Osteocyte (in vitro differentiated cells): ENCODE measurements around the gene DYNC1H1. TPM values are rescaled to one million over a fixed set of nuclear protein-coding genes. Genes with fewer than 3 reads are reported as not detected.
A peak's percentile ranks its signal among the peaks of the same experiment; 100 is the strongest.

ENCODE experiments used
- DNase-seq: peaks from one replicate; pipeline ENCODE4 v3.0.0; 2021; ENCODE audit warnings: mixed read lengths; ENCODE audit not compliant: unreplicated experiment; ENCODE audit errors: extremely low spot score
- H3K27ac Mint-ChIP-seq: one replicate; pipeline ENCODE4 v1.8.0; 2021; ENCODE audit warnings: mild to moderate bottlenecking, mixed read lengths; ENCODE audit not compliant: unreplicated experiment
- H3K27me3 Mint-ChIP-seq: one replicate; pipeline ENCODE4 v1.8.0; 2021; ENCODE audit warnings: mixed read lengths; ENCODE audit not compliant: unreplicated experiment
- H3K36me3 Mint-ChIP-seq: one replicate; pipeline ENCODE4 v1.8.0; 2021; ENCODE audit warnings: mixed read lengths; ENCODE audit not compliant: unreplicated experiment
- H3K4me1 Mint-ChIP-seq: one replicate; pipeline ENCODE4 v1.8.0; 2021; ENCODE audit warnings: mixed read lengths; ENCODE audit not compliant: unreplicated experiment
- H3K4me3 Mint-ChIP-seq: one replicate; pipeline ENCODE4 v1.8.0; 2021; ENCODE audit warnings: mild to moderate bottlenecking, moderate library complexity, mixed read lengths; ENCODE audit not compliant: unreplicated experiment
- H3K9me3 Mint-ChIP-seq: one replicate; pipeline ENCODE4 v1.8.0; 2021; ENCODE audit warnings: mixed read lengths; ENCODE audit not compliant: unreplicated experiment
- total RNA-seq: library from RNA; stranded (reverse); gene quantifications from 2 replicates; pipeline ENCODE4 v1.2.1, GENCODE V29; 2021
- TF ChIP-seq, protein P1 (sequence below): fragments of 200-600 bp; sonication (generic); IDR thresholded peaks from 2 replicates; pipeline ENCODE4 v1.5.0; 2021; ENCODE audit warnings: antibody characterized with exemption, mild to moderate bottlenecking, moderate library complexity

DYNC1H1 gene
- total RNA-seq, 1 donor from 2014 or later, result 821 TPM

DNA sequence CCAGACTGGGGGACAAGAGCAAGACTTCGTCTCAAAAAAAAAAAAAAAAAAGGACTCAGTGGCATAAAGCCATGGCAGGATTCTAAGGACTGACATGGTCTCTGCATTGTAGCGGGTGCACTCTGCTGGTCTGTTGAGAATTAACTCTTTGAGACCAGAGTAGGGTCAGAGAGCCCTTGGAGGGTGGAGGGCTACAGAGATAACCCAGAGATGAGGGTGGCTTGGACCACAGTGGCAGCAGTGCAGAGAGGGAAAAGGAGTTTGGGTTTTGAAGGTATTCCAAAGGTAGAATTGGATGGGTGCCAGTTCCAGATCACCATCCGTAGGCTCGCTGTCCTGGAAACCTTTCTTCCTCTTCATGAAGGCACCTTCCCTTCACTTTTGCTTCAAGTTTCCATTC, 14.3 kb upstream of the DYNC1H1 start:
- Mint-ChIP-seq H3K27ac (no peak overlapping the region), H3K4me1 (peaks cover 18% of the 10 kb centered on the region), H3K36me3 (no peaks in the 10 kb centered on the region), H3K4me3 (peak overlapping the region; percentile 98), H3K9me3 (no peaks in the 10 kb centered on the region), H3K27me3 (peaks cover 2% of the 10 kb centered on the region)
- TF ChIP-seq, protein P1, sequence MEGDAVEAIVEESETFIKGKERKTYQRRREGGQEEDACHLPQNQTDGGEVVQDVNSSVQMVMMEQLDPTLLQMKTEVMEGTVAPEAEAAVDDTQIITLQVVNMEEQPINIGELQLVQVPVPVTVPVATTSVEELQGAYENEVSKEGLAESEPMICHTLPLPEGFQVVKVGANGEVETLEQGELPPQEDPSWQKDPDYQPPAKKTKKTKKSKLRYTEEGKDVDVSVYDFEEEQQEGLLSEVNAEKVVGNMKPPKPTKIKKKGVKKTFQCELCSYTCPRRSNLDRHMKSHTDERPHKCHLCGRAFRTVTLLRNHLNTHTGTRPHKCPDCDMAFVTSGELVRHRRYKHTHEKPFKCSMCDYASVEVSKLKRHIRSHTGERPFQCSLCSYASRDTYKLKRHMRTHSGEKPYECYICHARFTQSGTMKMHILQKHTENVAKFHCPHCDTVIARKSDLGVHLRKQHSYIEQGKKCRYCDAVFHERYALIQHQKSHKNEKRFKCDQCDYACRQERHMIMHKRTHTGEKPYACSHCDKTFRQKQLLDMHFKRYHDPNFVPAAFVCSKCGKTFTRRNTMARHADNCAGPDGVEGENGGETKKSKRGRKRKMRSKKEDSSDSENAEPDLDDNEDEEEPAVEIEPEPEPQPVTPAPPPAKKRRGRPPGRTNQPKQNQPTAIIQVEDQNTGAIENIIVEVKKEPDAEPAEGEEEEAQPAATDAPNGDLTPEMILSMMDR, result no peak
- no peak for DNase-seq

DNA sequence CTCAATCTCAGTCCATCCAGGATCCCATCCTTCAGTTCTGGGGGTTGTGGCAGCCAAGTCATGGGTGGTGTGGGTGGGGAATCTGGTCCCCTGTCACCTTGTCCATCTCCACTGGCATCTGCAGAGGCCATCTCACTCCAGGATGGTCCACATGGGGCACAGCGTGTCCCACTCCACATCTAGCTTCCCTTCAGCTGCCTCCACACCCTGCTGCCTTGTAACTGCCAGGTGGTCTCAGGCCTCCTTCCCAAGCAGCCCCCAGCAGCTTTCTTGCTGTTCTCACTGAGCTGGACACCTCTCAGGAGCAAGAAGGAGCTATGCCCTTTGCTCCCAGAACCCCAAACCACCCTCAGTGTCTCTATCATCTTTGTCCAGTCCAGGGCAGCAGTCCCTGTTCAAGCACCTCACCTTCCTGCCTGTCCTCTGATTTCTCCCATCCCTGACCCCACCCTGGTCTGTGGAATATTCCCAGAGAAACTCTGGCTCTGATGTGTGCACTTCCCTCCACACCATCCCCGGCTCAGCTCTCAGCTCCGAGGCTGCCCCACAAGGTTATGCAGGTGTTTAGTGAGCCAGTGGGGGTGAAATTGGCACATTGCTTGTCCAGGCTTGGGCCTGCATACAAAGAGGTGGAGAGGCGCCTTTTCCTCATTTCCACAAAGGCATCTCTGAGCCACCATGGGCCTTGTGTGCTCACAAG, 13.7 kb upstream of the DYNC1H1 start:
- no peaks in the 10 kb centered on the region for H3K9me3 Mint-ChIP-seq
- no peaks in the 10 kb centered on the region for H3K36me3 Mint-ChIP-seq
- TF ChIP-seq, protein P1, result no peak
- no peak overlapping the region for H3K27ac Mint-ChIP-seq
- H3K4me1 Mint-ChIP-seq, result peaks cover 18% of the 10 kb centered on the region
- H3K4me3 Mint-ChIP-seq, result peak overlapping the region; percentile 38
- H3K27me3 Mint-ChIP-seq, result peaks cover 2% of the 10 kb centered on the region
- DNase-seq, result no peak

DNA sequence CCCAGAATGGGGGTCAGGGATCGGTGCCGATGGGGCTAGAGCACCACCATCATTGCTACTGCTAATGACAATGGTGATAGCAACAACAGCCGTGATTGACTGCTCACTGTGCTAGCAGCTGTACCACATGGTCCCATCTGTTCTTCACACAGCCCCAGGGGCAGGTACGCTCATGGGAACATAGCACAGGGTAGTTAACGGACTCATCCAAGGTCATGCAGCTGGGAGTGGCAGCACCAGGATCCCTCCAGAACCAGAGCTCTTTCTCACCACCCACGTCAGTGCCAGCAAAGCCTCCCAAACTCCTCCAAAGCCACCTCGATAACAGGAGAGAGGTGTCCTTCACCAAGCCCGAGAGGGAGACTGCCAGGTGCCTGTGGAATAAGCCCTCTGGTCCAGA, 11.2 kb upstream of the DYNC1H1 start:
- Mint-ChIP-seq H3K36me3 (no peaks in the 10 kb centered on the region), H3K27ac (no peak overlapping the region), H3K4me1 (peaks cover 13% of the 10 kb centered on the region), H3K4me3 (no peak overlapping the region), H3K9me3 (no peaks in the 10 kb centered on the region), H3K27me3 (no peaks in the 10 kb centered on the region)
- TF ChIP-seq, protein P1, result no peak
- no peak for DNase-seq

DNA sequence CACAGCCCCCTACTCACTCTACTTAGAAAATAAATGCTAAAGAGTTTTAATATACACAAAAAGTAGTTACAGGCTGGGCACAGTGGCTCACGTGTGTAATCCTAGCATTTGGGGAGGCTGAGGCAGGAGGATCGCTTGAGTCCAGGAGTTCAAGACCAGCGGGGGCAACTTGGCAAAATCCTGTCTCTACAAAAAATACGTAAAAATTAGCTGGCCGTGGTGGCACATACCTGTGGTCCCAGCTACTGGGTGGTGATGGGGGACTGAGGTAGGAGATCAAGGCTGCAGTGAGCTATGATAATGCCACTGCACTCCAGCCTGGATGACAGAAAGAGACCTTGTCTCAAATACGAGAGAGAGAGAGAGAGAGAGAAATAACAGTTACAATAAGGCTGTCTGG, 9.9 kb upstream of the DYNC1H1 start:
- DNase-seq, result no peak
- TF ChIP-seq, protein P1, result no peak
- Mint-ChIP-seq H3K27me3 (no peaks in the 10 kb centered on the region), H3K27ac (no peak overlapping the region), H3K36me3 (no peaks in the 10 kb centered on the region), H3K4me1 (peaks cover under 1% of the 10 kb centered on the region), H3K9me3 (no peaks in the 10 kb centered on the region), H3K4me3 (no peak overlapping the region)

DNA sequence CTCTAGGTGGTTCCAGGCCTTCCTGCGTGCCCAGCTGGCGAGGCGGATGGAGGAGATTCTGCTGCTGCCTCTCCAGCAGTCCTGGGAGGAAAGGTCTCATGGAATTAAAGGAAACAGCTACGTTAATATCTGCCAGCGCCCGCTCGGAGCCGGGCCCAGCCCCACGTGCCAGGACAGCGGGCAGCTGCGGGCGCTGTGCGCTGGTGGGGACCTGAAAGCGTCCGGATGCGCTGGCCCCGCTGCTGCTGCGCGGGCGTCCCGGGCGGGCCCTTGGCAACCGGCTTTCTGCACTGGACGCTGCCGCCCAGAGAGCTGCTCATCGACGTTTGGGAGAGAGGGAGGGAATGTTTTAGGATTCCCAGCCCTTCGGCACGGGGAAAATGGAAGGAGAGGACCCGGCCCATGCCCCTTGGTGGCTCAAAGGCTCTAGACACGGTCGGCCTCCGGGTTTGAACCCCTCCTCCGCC, 8.6 kb upstream of the DYNC1H1 start:
- Mint-ChIP-seq H3K27me3 (no peaks in the 10 kb centered on the region), H3K27ac (no peak overlapping the region), H3K36me3 (no peaks in the 10 kb centered on the region), H3K4me1 (no peaks in the 10 kb centered on the region), H3K4me3 (no peak overlapping the region), H3K9me3 (no peaks in the 10 kb centered on the region)
- TF ChIP-seq, protein P1, result no peak
- DNase-seq, result no peak
